Astrocyte (in vitro differentiated cells and primary cell): ENCODE data around the gene SYNM. TPM values are rescaled to one million over a fixed set of nuclear protein-coding genes. Genes with fewer than 3 reads are reported as not detected.

Source experiments
- DNase-seq: peaks from one replicate; pipeline ENCODE4 v3.0.0-alpha.2; 2010; ENCODE audit warnings: low read depth
- FAIRE-seq: peaks from 2 replicates; lab custom pipeline; 2011; peaks lifted over from hg19 to GRCh38; lab: Jason Lieb, UNC
- H2AFZ ChIP-seq: 2 replicates; pipeline ENCODE4 v1.6.0; 2012; ENCODE audit warnings: low read depth, low read length, inconsistent platforms
- H3K27ac ChIP-seq: 2 replicates; pipeline ENCODE4 v1.5.1; 2011; ENCODE audit warnings: low read depth, low read length, inconsistent platforms
- H3K27me3 ChIP-seq: 2 replicates; pipeline ENCODE4 v1.6.0; 2011; ENCODE audit warnings: low read length, inconsistent platforms; ENCODE audit not compliant: insufficient read depth
- H3K36me3 ChIP-seq: 2 replicates; pipeline ENCODE4 v1.5.1; 2011; ENCODE audit warnings: low read length, inconsistent platforms; ENCODE audit not compliant: insufficient read depth
- H3K4me1 ChIP-seq: 2 replicates; pipeline ENCODE4 v1.5.1; 2011; ENCODE audit warnings: low read length, inconsistent platforms; ENCODE audit not compliant: insufficient read depth
- H3K4me2 ChIP-seq: 2 replicates; pipeline ENCODE4 v1.6.0; 2012; ENCODE audit warnings: low read length, inconsistent platforms
- H3K4me3 ChIP-seq: 2 replicates; pipeline ENCODE4 v1.5.1; 2011; ENCODE audit warnings: low read depth, mild to moderate bottlenecking, low read length, inconsistent platforms; ENCODE audit not compliant: insufficient read depth
- H3K79me2 ChIP-seq: 2 replicates; pipeline ENCODE4 v1.6.0; 2012; ENCODE audit warnings: mild to moderate bottlenecking, low read length, inconsistent platforms; ENCODE audit not compliant: insufficient read depth
- H3K9ac ChIP-seq: 2 replicates; pipeline ENCODE4 v1.6.0; 2012; ENCODE audit warnings: mild to moderate bottlenecking, low read length, inconsistent platforms
- H3K9me3 ChIP-seq: 2 replicates; pipeline ENCODE4 v1.5.1; 2012; ENCODE audit warnings: low read depth, mild to moderate bottlenecking, low read length, inconsistent platforms; ENCODE audit not compliant: insufficient read depth
- H4K20me1 ChIP-seq: 2 replicates; pipeline ENCODE4 v1.6.0; 2012; ENCODE audit warnings: low read length, inconsistent platforms; ENCODE audit not compliant: insufficient read depth
- H3K27ac Mint-ChIP-seq: one replicate; pipeline ENCODE4 v1.8.0; 2021; ENCODE audit warnings: mild to moderate bottlenecking, mixed read lengths; ENCODE audit not compliant: unreplicated experiment
- H3K27me3 Mint-ChIP-seq: one replicate; pipeline ENCODE4 v1.8.0; 2021; ENCODE audit warnings: low read depth, mixed read lengths; ENCODE audit not compliant: unreplicated experiment
- H3K36me3 Mint-ChIP-seq: one replicate; pipeline ENCODE4 v1.8.0; 2021; ENCODE audit warnings: low read depth, mixed read lengths; ENCODE audit not compliant: unreplicated experiment
- H3K4me1 Mint-ChIP-seq: one replicate; pipeline ENCODE4 v1.8.0; 2021; ENCODE audit warnings: low read depth, mixed read lengths; ENCODE audit not compliant: unreplicated experiment
- H3K4me3 Mint-ChIP-seq: one replicate; pipeline ENCODE4 v1.8.0; 2021; ENCODE audit warnings: mild to moderate bottlenecking, moderate library complexity, mixed read lengths; ENCODE audit not compliant: unreplicated experiment
- H3K9me3 Mint-ChIP-seq: one replicate; pipeline ENCODE4 v1.8.0; 2021; ENCODE audit warnings: mild to moderate bottlenecking, mixed read lengths; ENCODE audit not compliant: unreplicated experiment
- EZH2 ChIP-seq: IDR thresholded peaks from 2 replicates; pipeline ENCODE4 v1.6.1; 2012; ENCODE audit warnings: mild to moderate bottlenecking, low read length, inconsistent platforms; ENCODE audit not compliant: insufficient read depth
- total RNA-seq: library from RNA; stranded (reverse); gene quantifications from 2 replicates; pipeline ENCODE4 v1.2.1, GENCODE V29; 2021
- TF ChIP-seq, protein P1 (sequence below): IDR thresholded peaks from 2 replicates; pipeline ENCODE4 v1.5.1; 2011; ENCODE audit warnings: low read depth, mild to moderate bottlenecking, inconsistent platforms, low read length, moderate library complexity; ENCODE audit not compliant: insufficient read depth

Gene SYNM
- total RNA-seq, 1 donor from 2014 or later, result 9.7 TPM

- TF ChIP-seq, protein P1, sequence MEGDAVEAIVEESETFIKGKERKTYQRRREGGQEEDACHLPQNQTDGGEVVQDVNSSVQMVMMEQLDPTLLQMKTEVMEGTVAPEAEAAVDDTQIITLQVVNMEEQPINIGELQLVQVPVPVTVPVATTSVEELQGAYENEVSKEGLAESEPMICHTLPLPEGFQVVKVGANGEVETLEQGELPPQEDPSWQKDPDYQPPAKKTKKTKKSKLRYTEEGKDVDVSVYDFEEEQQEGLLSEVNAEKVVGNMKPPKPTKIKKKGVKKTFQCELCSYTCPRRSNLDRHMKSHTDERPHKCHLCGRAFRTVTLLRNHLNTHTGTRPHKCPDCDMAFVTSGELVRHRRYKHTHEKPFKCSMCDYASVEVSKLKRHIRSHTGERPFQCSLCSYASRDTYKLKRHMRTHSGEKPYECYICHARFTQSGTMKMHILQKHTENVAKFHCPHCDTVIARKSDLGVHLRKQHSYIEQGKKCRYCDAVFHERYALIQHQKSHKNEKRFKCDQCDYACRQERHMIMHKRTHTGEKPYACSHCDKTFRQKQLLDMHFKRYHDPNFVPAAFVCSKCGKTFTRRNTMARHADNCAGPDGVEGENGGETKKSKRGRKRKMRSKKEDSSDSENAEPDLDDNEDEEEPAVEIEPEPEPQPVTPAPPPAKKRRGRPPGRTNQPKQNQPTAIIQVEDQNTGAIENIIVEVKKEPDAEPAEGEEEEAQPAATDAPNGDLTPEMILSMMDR, result no peak
- TF ChIP-seq EZH2, result no peak
- H3K27me3 ChIP-seq, result peaks cover 7% of the 10 kb centered on the region
- H2AFZ ChIP-seq, result no peak overlapping the region
- no peaks in the 10 kb centered on the region for H3K79me2 ChIP-seq
- no peak overlapping the region for H3K27ac ChIP-seq
- peaks cover 59% of the 10 kb centered on the region for H3K27me3 Mint-ChIP-seq
- H3K4me2 ChIP-seq, result no peak overlapping the region
- no peak overlapping the region for H3K27ac Mint-ChIP-seq
- no peaks in the 10 kb centered on the region for H3K36me3 ChIP-seq
- H3K4me1 Mint-ChIP-seq, result no peaks in the 10 kb centered on the region
- H3K36me3 Mint-ChIP-seq, result peaks cover 1% of the 10 kb centered on the region
- H4K20me1 ChIP-seq, result no peaks in the 10 kb centered on the region
- DNase-seq (no peak), FAIRE-seq (no peak)
- H3K4me3 Mint-ChIP-seq, result no peak overlapping the region
- H3K4me3 ChIP-seq, result no peak overlapping the region
- no peak overlapping the region for H3K9ac ChIP-seq
- H3K4me1 ChIP-seq, result no peaks in the 10 kb centered on the region
- no peaks in the 10 kb centered on the region for H3K9me3 Mint-ChIP-seq
- peaks cover 2% of the 10 kb centered on the region for H3K9me3 ChIP-seq
These were observed 5.9 kb upstream of the SYNM start for GRCh38 chr15:99098991-99099390.

GRCh38 chr15:99099661-99100060 lies 5.2 kb upstream of the SYNM start:
- H3K36me3 Mint-ChIP-seq, result peaks cover 1% of the 10 kb centered on the region
- H3K9me3 Mint-ChIP-seq, result no peaks in the 10 kb centered on the region
- Histone ChIP-seq H3K9ac (no peak overlapping the region), H4K20me1 (no peaks in the 10 kb centered on the region), H3K79me2 (no peaks in the 10 kb centered on the region), H3K4me3 (no peak overlapping the region), H3K27me3 (peaks cover 7% of the 10 kb centered on the region), H3K4me2 (no peak overlapping the region), H3K9me3 (peaks cover 2% of the 10 kb centered on the region), H2AFZ (no peak overlapping the region), H3K4me1 (no peaks in the 10 kb centered on the region), H3K27ac (no peak overlapping the region), H3K36me3 (no peaks in the 10 kb centered on the region)
- TF ChIP-seq EZH2, result no peak
- TF ChIP-seq, protein P1, result no peak
- no peak overlapping the region for H3K4me3 Mint-ChIP-seq
- no peaks in the 10 kb centered on the region for H3K4me1 Mint-ChIP-seq
- H3K27ac Mint-ChIP-seq, result no peak overlapping the region
- H3K27me3 Mint-ChIP-seq, result peaks cover 56% of the 10 kb centered on the region
- DNase-seq (no peak), FAIRE-seq (no peak)

GRCh38 chr15:99100245-99101173 lies 4.4 kb upstream of the SYNM start:
- Mint-ChIP-seq H3K36me3 (peaks cover 1% of the 10 kb centered on the region), H3K27me3 (peaks cover 54% of the 10 kb centered on the region), H3K9me3 (no peaks in the 10 kb centered on the region), H3K27ac (no peak overlapping the region), H3K4me1 (no peaks in the 10 kb centered on the region), H3K4me3 (peak overlapping the region; percentile 60)
- FAIRE-seq, result no peak
- peak overlapping the region; percentile 90 for H2AFZ ChIP-seq
- H3K79me2 ChIP-seq, result no peaks in the 10 kb centered on the region
- no peak overlapping the region for H3K27ac ChIP-seq
- peaks cover 7% of the 10 kb centered on the region for H3K27me3 ChIP-seq
- peak overlapping the region; percentile 87 for H3K4me2 ChIP-seq
- H3K4me3 ChIP-seq, result peak overlapping the region; percentile 56
- DNase-seq, result peak; percentile 35
- peaks cover 2% of the 10 kb centered on the region for H3K9me3 ChIP-seq
- no peaks in the 10 kb centered on the region for H4K20me1 ChIP-seq
- no peaks in the 10 kb centered on the region for H3K36me3 ChIP-seq
- no peak for TF ChIP-seq EZH2
- TF ChIP-seq, protein P1, result peak; percentile 67
- peak overlapping the region; percentile 29 for H3K9ac ChIP-seq
- H3K4me1 ChIP-seq, result no peaks in the 10 kb centered on the region
